Stimulated activated memory B cell treated with anti-CD40 and anti-IgM and Interleukin-4, amounts not matched to agents 10 μg/mL and 1 μg/mL and 100 μg/mL, for 72 hours (primary cell): Measurements from ENCODE around the gene CD247.

ENCODE experiments used
- ATAC-seq: fragments of 150-1000 bp; cut with Tn5 transposase; 2 replicates; pipeline ENCODE4 v1.10.0; 2021
- H3K27ac Mint-ChIP-seq: one replicate; pipeline ENCODE4 v1.8.0; 2022; ENCODE audit warnings: mild to moderate bottlenecking, mixed read lengths
- H3K27me3 Mint-ChIP-seq: one replicate; pipeline ENCODE4 v1.8.0; 2022; ENCODE audit warnings: mixed read lengths
- H3K36me3 Mint-ChIP-seq: one replicate; pipeline ENCODE4 v1.8.0; 2022; ENCODE audit warnings: mixed read lengths
- H3K4me1 Mint-ChIP-seq: one replicate; pipeline ENCODE4 v1.8.0; 2022; ENCODE audit warnings: mixed read lengths
- H3K4me3 Mint-ChIP-seq: one replicate; pipeline ENCODE4 v1.8.0; 2022; ENCODE audit warnings: mild to moderate bottlenecking, moderate library complexity, mixed read lengths
- H3K9me3 Mint-ChIP-seq: one replicate; pipeline ENCODE4 v1.8.0; 2022; ENCODE audit warnings: mixed read lengths

The CD247 gene

GRCh38 chr1:167507719-167508118, 10.6 kb downstream of the CD247 start:
- Mint-ChIP-seq H3K4me3 (no peak overlapping the region), H3K36me3 (no peaks in the 10 kb centered on the region), H3K4me1 (no peaks in the 10 kb centered on the region), H3K9me3 (no peaks in the 10 kb centered on the region), H3K27me3 (peaks cover 83% of the 10 kb centered on the region), H3K27ac (no peak overlapping the region)
- no peak for ATAC-seq

GRCh38 chr1:167504467-167504827, 13.9 kb downstream of the CD247 start:
- no peak for ATAC-seq
- Mint-ChIP-seq H3K4me3 (no peak overlapping the region), H3K36me3 (no peaks in the 10 kb centered on the region), H3K9me3 (no peaks in the 10 kb centered on the region), H3K27ac (no peak overlapping the region), H3K27me3 (peaks cover 76% of the 10 kb centered on the region), H3K4me1 (peaks cover 31% of the 10 kb centered on the region)

GRCh38 chr1:167503626-167504466, 14.5 kb downstream of the CD247 start:
- Mint-ChIP-seq H3K27ac (no peak overlapping the region), H3K9me3 (no peaks in the 10 kb centered on the region), H3K27me3 (peaks cover 70% of the 10 kb centered on the region), H3K4me1 (peaks cover 35% of the 10 kb centered on the region), H3K36me3 (no peaks in the 10 kb centered on the region), H3K4me3 (no peak overlapping the region)
- no peak for ATAC-seq

- H3K27me3 Mint-ChIP-seq = peaks cover 75% of the 10 kb centered on the region
- no peak overlapping the region for H3K4me3 Mint-ChIP-seq
- H3K27ac Mint-ChIP-seq = no peak overlapping the region
- H3K4me1 Mint-ChIP-seq = peaks cover 35% of the 10 kb centered on the region
- H3K9me3 Mint-ChIP-seq = no peaks in the 10 kb centered on the region
- no peaks in the 10 kb centered on the region for H3K36me3 Mint-ChIP-seq
- no peak for ATAC-seq
These were observed 15.4 kb downstream of the CD247 start for GRCh38 chr1:167502719-167503462.

- Mint-ChIP-seq H3K4me3 (no peak overlapping the region), H3K4me1 (peaks cover 35% of the 10 kb centered on the region), H3K27ac (no peak overlapping the region), H3K27me3 (peaks cover 75% of the 10 kb centered on the region), H3K9me3 (no peaks in the 10 kb centered on the region), H3K36me3 (no peaks in the 10 kb centered on the region)
- no peak for ATAC-seq
These were observed 16.2 kb downstream of the CD247 start for GRCh38 chr1:167502192-167502551.

GRCh38 chr1:167501515-167502191, 16.7 kb downstream of the CD247 start:
- no peaks in the 10 kb centered on the region for H3K9me3 Mint-ChIP-seq
- no peak for ATAC-seq
- H3K27me3 Mint-ChIP-seq = peaks cover 75% of the 10 kb centered on the region
- peaks cover 35% of the 10 kb centered on the region for H3K4me1 Mint-ChIP-seq
- no peak overlapping the region for H3K27ac Mint-ChIP-seq
- H3K4me3 Mint-ChIP-seq = peak overlapping the region; percentile 12
- H3K36me3 Mint-ChIP-seq = no peaks in the 10 kb centered on the region

- Mint-ChIP-seq H3K36me3 (no peaks in the 10 kb centered on the region), H3K4me3 (no peak overlapping the region)
These were observed 18.0 kb downstream of the CD247 start for GRCh38 chr1:167500283-167500860.

GRCh38 chr1:167499664-167500101, 18.6 kb downstream of the CD247 start:
- Mint-ChIP-seq H3K4me3 (no peak overlapping the region), H3K36me3 (no peaks in the 10 kb centered on the region), H3K27me3 (peaks cover 75% of the 10 kb centered on the region)

More at GRCh38 chr1:167500283-167500860, 18.0 kb downstream of the CD247 start:
- ATAC-seq = no peak
- Mint-ChIP-seq H3K27ac (no peak overlapping the region), H3K4me1 (peaks cover 35% of the 10 kb centered on the region), H3K27me3 (peaks cover 75% of the 10 kb centered on the region), H3K9me3 (no peaks in the 10 kb centered on the region)

GRCh38 chr1:167499106-167499505, 19.2 kb downstream of the CD247 start:
- no peak for ATAC-seq
- Mint-ChIP-seq H3K27ac (no peak overlapping the region), H3K4me1 (peaks cover 35% of the 10 kb centered on the region), H3K9me3 (no peaks in the 10 kb centered on the region), H3K36me3 (no peaks in the 10 kb centered on the region), H3K27me3 (peaks cover 72% of the 10 kb centered on the region), H3K4me3 (no peak overlapping the region)

More at GRCh38 chr1:167499664-167500101, 18.6 kb downstream of the CD247 start:
- ATAC-seq = peak; percentile 98
- H3K27ac Mint-ChIP-seq = no peak overlapping the region
- H3K9me3 Mint-ChIP-seq = no peaks in the 10 kb centered on the region
- peaks cover 35% of the 10 kb centered on the region for H3K4me1 Mint-ChIP-seq

GRCh38 chr1:167496797-167497619, 21.3 kb downstream of the CD247 start:
- H3K36me3 Mint-ChIP-seq = no peaks in the 10 kb centered on the region

GRCh38 chr1:167493372-167493771, 25.0 kb downstream of the CD247 start:
- peaks cover 64% of the 10 kb centered on the region for H3K27me3 Mint-ChIP-seq
- no peak overlapping the region for H3K27ac Mint-ChIP-seq
- H3K4me3 Mint-ChIP-seq = no peak overlapping the region
- no peaks in the 10 kb centered on the region for H3K9me3 Mint-ChIP-seq
- no peaks in the 10 kb centered on the region for H3K36me3 Mint-ChIP-seq
- ATAC-seq = no peak
- no peaks in the 10 kb centered on the region for H3K4me1 Mint-ChIP-seq

More at GRCh38 chr1:167496797-167497619, 21.3 kb downstream of the CD247 start:
- Mint-ChIP-seq H3K4me3 (no peak overlapping the region), H3K27ac (no peak overlapping the region), H3K9me3 (no peaks in the 10 kb centered on the region), H3K4me1 (peaks cover 30% of the 10 kb centered on the region), H3K27me3 (peaks cover 72% of the 10 kb centered on the region)
- ATAC-seq = no peak

GRCh38 chr1:167492481-167492910, 25.8 kb downstream of the CD247 start:
- Mint-ChIP-seq H3K4me3 (no peak overlapping the region), H3K27me3 (peaks cover 55% of the 10 kb centered on the region), H3K27ac (no peak overlapping the region), H3K4me1 (no peaks in the 10 kb centered on the region), H3K9me3 (no peaks in the 10 kb centered on the region), H3K36me3 (no peaks in the 10 kb centered on the region)
- no peak for ATAC-seq

GRCh38 chr1:167491586-167492461, 26.5 kb downstream of the CD247 start:
- no peaks in the 10 kb centered on the region for H3K9me3 Mint-ChIP-seq
- no peak for ATAC-seq
- no peak overlapping the region for H3K27ac Mint-ChIP-seq
- H3K36me3 Mint-ChIP-seq = no peaks in the 10 kb centered on the region
- H3K4me3 Mint-ChIP-seq = no peak overlapping the region
- H3K27me3 Mint-ChIP-seq = peaks cover 51% of the 10 kb centered on the region
- H3K4me1 Mint-ChIP-seq = no peaks in the 10 kb centered on the region

GRCh38 chr1:167490765-167491164, 27.6 kb downstream of the CD247 start:
- H3K27me3 Mint-ChIP-seq = peaks cover 51% of the 10 kb centered on the region

More at GRCh38 chr1:167490765-167491164, 27.6 kb downstream of the CD247 start:
- H3K4me1 Mint-ChIP-seq = no peaks in the 10 kb centered on the region
- H3K27ac Mint-ChIP-seq = no peak overlapping the region
- no peaks in the 10 kb centered on the region for H3K9me3 Mint-ChIP-seq
- H3K36me3 Mint-ChIP-seq = no peaks in the 10 kb centered on the region
- no peak overlapping the region for H3K4me3 Mint-ChIP-seq
- no peak for ATAC-seq
